ENCODE results near the gene FBXL2. TPM values are rescaled to one million over a fixed set of nuclear protein-coding genes. Genes with fewer than 3 reads are reported as not detected.

The FBXL2 gene
- total RNA-seq, 4 donors from 2014 or later, result 9.3 to 14.4 (median 12.2) TPM

DNA sequence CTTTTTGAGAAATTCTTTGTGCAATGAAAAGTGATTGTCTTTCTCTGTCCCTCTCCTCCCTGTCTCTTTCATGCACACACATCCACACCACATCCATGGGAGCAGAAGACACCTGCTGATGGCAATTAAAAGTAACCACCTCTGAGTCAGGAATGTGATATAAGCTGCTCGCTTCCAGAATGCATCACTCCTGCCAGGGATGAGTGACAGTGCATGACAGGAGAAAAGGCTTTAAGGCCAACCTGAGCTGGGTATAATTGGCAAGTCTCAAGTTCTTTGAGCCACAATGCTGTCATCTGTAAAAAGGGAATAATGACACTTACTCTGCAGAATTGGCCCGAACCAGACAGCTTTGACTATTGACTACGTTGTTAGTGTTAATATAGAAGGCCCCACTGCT is 103.4 kb downstream of the FBXL2 start:
- Histone ChIP-seq H3K4me3 (no peak overlapping the region), H3K36me3 (peaks cover 0 to 82% of the 10 kb centered on the region in 2 donors), H3K27me3 (no peaks in the 10 kb centered on the region), H3K4me1 (no peaks in the 10 kb centered on the region), H3K9me3 (no peaks in the 10 kb centered on the region), H3K27ac (no peak overlapping the region)
- WGBS, 2 donors (ENCODE audit: low coverage in 1 of 2), result 78 to 84% methylated on average over 3 of the region's 3 CpGs
- ATAC-seq, result no peak
- TF ChIP-seq, protein P1, sequence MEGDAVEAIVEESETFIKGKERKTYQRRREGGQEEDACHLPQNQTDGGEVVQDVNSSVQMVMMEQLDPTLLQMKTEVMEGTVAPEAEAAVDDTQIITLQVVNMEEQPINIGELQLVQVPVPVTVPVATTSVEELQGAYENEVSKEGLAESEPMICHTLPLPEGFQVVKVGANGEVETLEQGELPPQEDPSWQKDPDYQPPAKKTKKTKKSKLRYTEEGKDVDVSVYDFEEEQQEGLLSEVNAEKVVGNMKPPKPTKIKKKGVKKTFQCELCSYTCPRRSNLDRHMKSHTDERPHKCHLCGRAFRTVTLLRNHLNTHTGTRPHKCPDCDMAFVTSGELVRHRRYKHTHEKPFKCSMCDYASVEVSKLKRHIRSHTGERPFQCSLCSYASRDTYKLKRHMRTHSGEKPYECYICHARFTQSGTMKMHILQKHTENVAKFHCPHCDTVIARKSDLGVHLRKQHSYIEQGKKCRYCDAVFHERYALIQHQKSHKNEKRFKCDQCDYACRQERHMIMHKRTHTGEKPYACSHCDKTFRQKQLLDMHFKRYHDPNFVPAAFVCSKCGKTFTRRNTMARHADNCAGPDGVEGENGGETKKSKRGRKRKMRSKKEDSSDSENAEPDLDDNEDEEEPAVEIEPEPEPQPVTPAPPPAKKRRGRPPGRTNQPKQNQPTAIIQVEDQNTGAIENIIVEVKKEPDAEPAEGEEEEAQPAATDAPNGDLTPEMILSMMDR (IDR thresholded peaks at IDR 0.05), result no peak
- no peak for TF ChIP-seq EP300 (IDR thresholded peaks at IDR 0.05)
- no peak for TF ChIP-seq POLR2AphosphoS5 (IDR thresholded peaks at IDR 0.05)
- TF ChIP-seq POLR2A (IDR thresholded peaks at IDR 0.05), result no peak

DNA sequence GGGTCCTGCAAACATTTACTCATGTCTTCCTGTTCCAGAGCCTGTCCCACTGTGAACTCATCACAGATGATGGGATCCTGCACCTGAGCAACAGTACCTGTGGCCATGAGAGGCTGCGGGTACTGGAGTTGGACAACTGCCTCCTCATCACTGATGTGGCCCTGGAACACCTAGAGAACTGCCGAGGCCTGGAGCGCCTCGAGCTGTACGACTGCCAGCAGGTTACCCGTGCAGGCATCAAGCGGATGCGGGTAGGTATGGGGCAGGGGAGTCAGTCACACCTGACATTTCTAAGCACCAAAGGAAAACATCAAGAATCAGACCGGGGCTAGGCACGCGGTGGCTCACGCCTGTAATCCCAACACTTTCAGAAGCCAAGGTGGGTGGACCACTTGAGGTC is 106.7 kb downstream of the FBXL2 start:
- ATAC-seq, result no peak
- H3K36me3 ChIP-seq, result peaks cover 0 to 85% of the 10 kb centered on the region in 2 donors
- 100% methylated on average over 3 of the region's 12 CpGs; no CpG with 5 or more reads in 1 of the 2 donors for WGBS, 2 donors (ENCODE audit: low coverage in 1 of 2)

DNA sequence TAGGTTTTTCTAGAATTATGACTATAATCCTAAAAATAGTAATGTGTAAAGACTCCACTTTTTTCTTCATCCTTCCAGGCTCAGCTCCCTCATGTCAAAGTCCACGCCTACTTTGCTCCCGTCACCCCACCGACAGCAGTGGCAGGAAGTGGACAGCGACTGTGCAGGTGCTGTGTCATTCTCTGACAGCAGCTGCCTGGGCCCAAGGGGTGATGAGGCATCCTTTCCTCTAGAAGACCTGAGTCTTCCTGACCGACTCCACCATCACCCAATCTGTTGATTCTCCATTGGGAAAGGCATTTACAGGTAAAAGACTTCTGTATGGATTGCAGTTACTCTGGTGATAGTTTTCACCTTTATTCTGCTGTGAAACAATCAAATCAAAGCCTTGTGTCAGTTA is 108.2 kb downstream of the FBXL2 start:
- Histone ChIP-seq H3K27me3 (no peaks in the 10 kb centered on the region), H3K4me1 (peaks cover 0 to 4% (median 0%) of the 10 kb centered on the region in 3 donors), H3K27ac (no peak overlapping the region), H3K9me3 (no peaks in the 10 kb centered on the region), H3K36me3 (peaks cover 0 to 85% of the 10 kb centered on the region in 2 donors), H3K4me3 (no peak overlapping the region)
- TF ChIP-seq POLR2A (IDR thresholded peaks at IDR 0.05) (no peak), EP300 (IDR thresholded peaks at IDR 0.05) (no peak), POLR2AphosphoS5 (IDR thresholded peaks at IDR 0.05) (no peak)
- TF ChIP-seq, protein P1 (IDR thresholded peaks at IDR 0.05), result no peak
- no peak for ATAC-seq
- 70 to 73% methylated on average over 2 to 5 of the region's 5 CpGs for WGBS, 2 donors (ENCODE audit: low coverage in 1 of 2)

More for the DNA sequence above, 106.7 kb downstream of the FBXL2 start:
- no peak overlapping the region for H3K27ac ChIP-seq
- H3K9me3 ChIP-seq, result no peaks in the 10 kb centered on the region
- no peak overlapping the region for H3K4me3 ChIP-seq
- H3K4me1 ChIP-seq, result no peaks in the 10 kb centered on the region
- no peaks in the 10 kb centered on the region for H3K27me3 ChIP-seq
- TF ChIP-seq, protein P1 (IDR thresholded peaks at IDR 0.05), result no peak
- TF ChIP-seq POLR2A (IDR thresholded peaks at IDR 0.05), result no peak
- TF ChIP-seq EP300 (IDR thresholded peaks at IDR 0.05), result no peak
- TF ChIP-seq POLR2AphosphoS5 (IDR thresholded peaks at IDR 0.05), result no peak

GRCh38 chr3:33386631-33387030 is 109.4 kb downstream of the FBXL2 start:
- H3K36me3 ChIP-seq, result peaks cover 0 to 83% of the 10 kb centered on the region in 2 donors
- no peak overlapping the region for H3K4me3 ChIP-seq
- TF ChIP-seq POLR2AphosphoS5 (IDR thresholded peaks at IDR 0.05) (no peak), POLR2A (IDR thresholded peaks at IDR 0.05) (no peak)
- TF ChIP-seq, protein P1 (IDR thresholded peaks at IDR 0.05), result no peak
- no peaks in the 10 kb centered on the region for H3K27me3 ChIP-seq
- 33 to 38% methylated on average over 1 of the region's 1 CpG for WGBS, 2 donors (ENCODE audit: low coverage in 1 of 2)
- H3K4me1 ChIP-seq, result peaks cover 0 to 15% (median 0%) of the 10 kb centered on the region in 3 donors
- ATAC-seq, result no peak
- H3K27ac ChIP-seq, result no peak overlapping the region
- no peaks in the 10 kb centered on the region for H3K9me3 ChIP-seq

- Histone ChIP-seq H3K9me3 (no peaks in the 10 kb centered on the region), H3K27me3 (no peaks in the 10 kb centered on the region), H3K4me1 (peaks cover 0 to 15% (median 0%) of the 10 kb centered on the region in 3 donors), H3K36me3 (peaks cover 0 to 98% of the 10 kb centered on the region in 2 donors), H3K4me3 (no peak overlapping the region), H3K27ac (no peak overlapping the region)
- TF ChIP-seq, protein P1 (IDR thresholded peaks at IDR 0.05), result no peak
- no peak for TF ChIP-seq POLR2AphosphoS5 (IDR thresholded peaks at IDR 0.05)
- TF ChIP-seq EP300 (IDR thresholded peaks at IDR 0.05), result no peak
- TF ChIP-seq POLR2A (IDR thresholded peaks at IDR 0.05), result no peak
- 67 to 69% methylated on average over 6 to 7 of the region's 7 CpGs for WGBS, 2 donors (ENCODE audit: low coverage in 1 of 2)
- ATAC-seq, result no peak
Observed at GRCh38 chr3:33388374-33389100, 111.3 kb downstream of the FBXL2 start.
